EL (cell line): ENCODE measurements around the gene EDC4.

Experiments used
- DNase-seq: peaks from one replicate; pipeline ENCODE4 v3.0.0-alpha.2; 2016

EDC4 gene

GRCh38 chr16:67878232-67878631 lies 5.4 kb downstream of the EDC4 start:
- no peak for DNase-seq

GRCh38 chr16:67878846-67879245 lies 6.0 kb downstream of the EDC4 start:
- DNase-seq, result no peak

GRCh38 chr16:67879462-67879861 lies 6.6 kb downstream of the EDC4 start:
- DNase-seq, result no peak

- no peak for DNase-seq
Observed at GRCh38 chr16:67879936-67880335, 7.1 kb downstream of the EDC4 start.

GRCh38 chr16:67880584-67880983 lies 7.7 kb downstream of the EDC4 start:
- DNase-seq, result no peak

- no peak for DNase-seq
Observed at GRCh38 chr16:67881621-67882161, 8.8 kb downstream of the EDC4 start.

GRCh38 chr16:67882374-67883145 lies 9.7 kb downstream of the EDC4 start:
- DNase-seq, result no peak

GRCh38 chr16:67883146-67883871 lies 10.5 kb downstream of the EDC4 start:
- DNase-seq, result no peak

GRCh38 chr16:67883872-67884261 lies 11.0 kb downstream of the EDC4 start:
- peak; percentile 37 for DNase-seq

- DNase-seq, result peak; percentile 95
Observed at GRCh38 chr16:67884684-67885083, 11.8 kb downstream of the EDC4 start, which contains the start of gene NRN1L. TSS of gene NRN1L (plus strand) at chr16:67884885. CDS start at chr16:67884904, 19 bp downstream.

GRCh38 chr16:67885545-67885944 lies 12.7 kb downstream of the EDC4 start:
- DNase-seq, result no peak

GRCh38 chr16:67885976-67886375 lies 13.1 kb downstream of the EDC4 start:
- DNase-seq, result no peak

GRCh38 chr16:67886387-67886786 lies 13.5 kb downstream of the EDC4 start:
- DNase-seq, result no peak

- no peak for DNase-seq
Observed at GRCh38 chr16:67888331-67888730, 15.5 kb downstream of the EDC4 start.

GRCh38 chr16:67892375-67892774 lies 19.5 kb downstream of the EDC4 start:
- no peak for DNase-seq

- peak; percentile 95 for DNase-seq
Observed at GRCh38 chr16:67892899-67893742, 20.3 kb downstream of the EDC4 start, which contains the start of gene PSKH1. TSS of gene PSKH1 (plus strand) at chr16:67893254. CDS start at chr16:67908750, 15,496 bp downstream.

GRCh38 chr16:67893743-67894399 lies 21.0 kb downstream of the EDC4 start:
- DNase-seq, result no peak

GRCh38 chr16:67897231-67897630 lies 24.4 kb downstream of the EDC4 start:
- DNase-seq, result no peak

- no peak for DNase-seq
Observed at GRCh38 chr16:67901734-67902133, 28.9 kb downstream of the EDC4 start.

GRCh38 chr16:67902831-67903230 lies 30.0 kb downstream of the EDC4 start:
- DNase-seq, result no peak

GRCh38 chr16:67907397-67908180 lies 34.7 kb downstream of the EDC4 start:
- no peak for DNase-seq
